Loucy (cell line): ENCODE measurements around the gene CMTR1.

ENCODE experiments used
- CTCF ChIP-seq: fragments of 200-600 bp; sonication (generic); conservative IDR thresholded peaks from 2 replicates; pipeline ENCODE4 v1.5.1; 2014; ENCODE audit warnings: mild to moderate bottlenecking, antibody characterized with exemption, low read length
- EZH2phosphoT487 ChIP-seq: fragments of 200-600 bp; IDR thresholded peaks from 2 replicates; pipeline ENCODE4 v1.6.1; 2018; ENCODE audit warnings: antibody characterized with exemption, mild to moderate bottlenecking, moderate library complexity, borderline replicate concordance

- no peak for TF ChIP-seq CTCF
- TF ChIP-seq EZH2phosphoT487 = no peak
These were observed 74.8 kb downstream of the CMTR1 start for GRCh38 chr6:37507690-37508421.
